Measurements from ENCODE around the gene CSN2.
"Not testable (repeated sequence)": the region's sequence is repeated elsewhere in the genome, so short reads cannot be mapped to it uniquely, and the experiment has no call there.

The CSN2 gene

GRCh38 chr4:69965628-69966027 is at the start of gene CSN2:
TSS of gene CSN2 (minus strand) at chr4:69965728. CDS start at chr4:69960995, 4,733 bp downstream.
- in situ Hi-C loops (cut with MboI; ENCODE audit: low sequenced_read_pairs), result no loop called here

- in situ Hi-C loops (cut with MboI; ENCODE audit: low sequenced_read_pairs), result no loop called here
These were observed 43.2 kb upstream of the CSN2 start for GRCh38 chr4:70008771-70009170.

- in situ Hi-C loops (cut with MboI; ENCODE audit: low sequenced_read_pairs), result no loop called here
These were observed 37.0 kb upstream of the CSN2 start for GRCh38 chr4:70002507-70002906.

GRCh38 chr4:70000711-70001110 is 35.2 kb upstream of the CSN2 start:
- in situ Hi-C loops (cut with MboI; ENCODE audit: low sequenced_read_pairs), result no loop called here

- in situ Hi-C loops (cut with MboI; ENCODE audit: low sequenced_read_pairs), result no loop called here
These were observed 33.9 kb upstream of the CSN2 start for GRCh38 chr4:69999420-69999819.

GRCh38 chr4:69995526-69996016 is 30.0 kb upstream of the CSN2 start, which contains the start of gene STATH:
TSS of gene STATH (plus strand) at chr4:69995966. CDS start at chr4:69998438, 2,472 bp downstream.
- in situ Hi-C loops (cut with MboI; ENCODE audit: low sequenced_read_pairs), result no loop called here

GRCh38 chr4:69994782-69995181 is 29.3 kb upstream of the CSN2 start:
- in situ Hi-C loops (cut with MboI; ENCODE audit: low sequenced_read_pairs), result no loop called here

GRCh38 chr4:69991016-69991415 is 25.5 kb upstream of the CSN2 start:
- in situ Hi-C loops (cut with MboI; ENCODE audit: low sequenced_read_pairs), result no loop called here

- in situ Hi-C loops (cut with MboI; ENCODE audit: low sequenced_read_pairs), result no loop called here
These were observed 21.1 kb upstream of the CSN2 start for GRCh38 chr4:69986663-69987062.

- in situ Hi-C loops (cut with MboI; ENCODE audit: low sequenced_read_pairs), result no loop called here
These were observed 18.5 kb upstream of the CSN2 start for GRCh38 chr4:69984030-69984443.

- in situ Hi-C loops (cut with MboI; ENCODE audit: low sequenced_read_pairs), result no loop called here
These were observed 12.1 kb upstream of the CSN2 start for GRCh38 chr4:69977582-69977981.

GRCh38 chr4:69974631-69975030 is 9.1 kb upstream of the CSN2 start:
- in situ Hi-C loops (cut with MboI; ENCODE audit: low sequenced_read_pairs), result no loop called here

GRCh38 chr4:69970071-69970470 is 4.5 kb upstream of the CSN2 start:
- in situ Hi-C loops (cut with MboI; ENCODE audit: low sequenced_read_pairs), result no loop called here

GRCh38 chr4:69957209-69957608 is 8.3 kb downstream of the CSN2 start:
- in situ Hi-C loops (cut with MboI; ENCODE audit: low sequenced_read_pairs), result no loop called here

GRCh38 chr4:69951602-69952001 is 13.9 kb downstream of the CSN2 start:
- in situ Hi-C loops (cut with MboI; ENCODE audit: low sequenced_read_pairs), result no loop called here

GRCh38 chr4:69936566-69936965 is 29.0 kb downstream of the CSN2 start:
- in situ Hi-C loops (cut with MboI; ENCODE audit: low sequenced_read_pairs), result no loop called here

- in situ Hi-C loops (cut with MboI; ENCODE audit: low sequenced_read_pairs), result no loop called here
These were observed 31.4 kb downstream of the CSN2 start for GRCh38 chr4:69934150-69934549.

GRCh38 chr4:69930768-69931167 is 34.8 kb downstream of the CSN2 start, which contains the start of gene CSN1S1:
TSS of gene CSN1S1 (plus strand) at chr4:69931068. CDS start at chr4:69932556, 1,488 bp downstream.
- in situ Hi-C loops (cut with MboI; ENCODE audit: low sequenced_read_pairs), result no loop called here

- in situ Hi-C loops (cut with MboI; ENCODE audit: low sequenced_read_pairs), result not testable (repeated sequence)
These were observed 41.6 kb downstream of the CSN2 start for GRCh38 chr4:69923782-69924410.

- in situ Hi-C loops (cut with MboI; ENCODE audit: low sequenced_read_pairs), result no loop called here
These were observed 44.7 kb downstream of the CSN2 start for GRCh38 chr4:69920874-69921273.

GRCh38 chr4:69910016-69910782 is 55.3 kb downstream of the CSN2 start:
- in situ Hi-C loops (cut with MboI; ENCODE audit: low sequenced_read_pairs), result no loop called here

GRCh38 chr4:69909195-69909594 is 56.3 kb downstream of the CSN2 start:
- in situ Hi-C loops (cut with MboI; ENCODE audit: low sequenced_read_pairs), result no loop called here

Measured in HL-60/S4 treated with phorbol 12-myristate 13-acetate at 8.2 ng/mL for 4 days and 3 days (cell line).